Glutamatergic neuron (in vitro differentiated cells): ENCODE measurements around the gene PRKRA. TPM values are rescaled to one million over a fixed set of nuclear protein-coding genes. Genes with fewer than 3 reads are reported as not detected.

Experiments used
- DNase-seq: peaks from one replicate; pipeline ENCODE4 v3.0.0; 2022
- H3K27ac Mint-ChIP-seq: one replicate; pipeline ENCODE4 v1.8.0; 2020; ENCODE audit warnings: mild to moderate bottlenecking, mixed read lengths, inconsistent platforms; ENCODE audit not compliant: unreplicated experiment
- H3K27me3 Mint-ChIP-seq: one replicate; pipeline ENCODE4 v1.8.0; 2020; ENCODE audit warnings: mild to moderate bottlenecking, moderate library complexity, mixed read lengths, inconsistent platforms; ENCODE audit not compliant: unreplicated experiment
- H3K36me3 Mint-ChIP-seq: one replicate; pipeline ENCODE4 v1.8.0; 2020; ENCODE audit warnings: mild to moderate bottlenecking, mixed read lengths, inconsistent platforms; ENCODE audit not compliant: unreplicated experiment
- H3K4me1 Mint-ChIP-seq: one replicate; pipeline ENCODE4 v1.8.0; 2020; ENCODE audit warnings: mild to moderate bottlenecking, low read depth, mixed read lengths, inconsistent platforms; ENCODE audit not compliant: unreplicated experiment
- H3K4me3 Mint-ChIP-seq: one replicate; pipeline ENCODE4 v1.8.0; 2020; ENCODE audit warnings: mild to moderate bottlenecking, mixed read lengths, inconsistent platforms; ENCODE audit not compliant: unreplicated experiment
- H3K9me3 Mint-ChIP-seq: one replicate; pipeline ENCODE4 v1.8.0; 2020; ENCODE audit warnings: mild to moderate bottlenecking, moderate library complexity, mixed read lengths, inconsistent platforms; ENCODE audit not compliant: unreplicated experiment
- total RNA-seq: library from RNA; stranded (reverse); fragmentation: NEBNext Ultra II Directional; extraction: Animal tissue kit (Norgen Biotek cat#: 25700); gene quantifications from one replicate; pipeline ENCODE4 v1.2.1, GENCODE V29; 2021; ENCODE audit not compliant: unreplicated experiment
- TF ChIP-seq, protein P1 (sequence below): fragments of 200-600 bp; sonication (generic); IDR thresholded peaks from one replicate; pipeline ENCODE4 v1.5.0; 2021; ENCODE audit not compliant: partially characterized antibody, unreplicated experiment

The PRKRA gene
- total RNA-seq, 1 donor from 2014 or later = 86.6 TPM

GRCh38 chr2:178479758-178480226 lies 28.8 kb upstream of the PRKRA start:
- DNase-seq = no peak
- Mint-ChIP-seq H3K27ac (peak overlapping the region; percentile 100), H3K36me3 (no peaks in the 10 kb centered on the region), H3K27me3 (peaks cover 13% of the 10 kb centered on the region), H3K4me3 (peak overlapping the region; percentile 95), H3K9me3 (peaks cover 5% of the 10 kb centered on the region), H3K4me1 (peaks cover 19% of the 10 kb centered on the region)
- TF ChIP-seq, protein P1, sequence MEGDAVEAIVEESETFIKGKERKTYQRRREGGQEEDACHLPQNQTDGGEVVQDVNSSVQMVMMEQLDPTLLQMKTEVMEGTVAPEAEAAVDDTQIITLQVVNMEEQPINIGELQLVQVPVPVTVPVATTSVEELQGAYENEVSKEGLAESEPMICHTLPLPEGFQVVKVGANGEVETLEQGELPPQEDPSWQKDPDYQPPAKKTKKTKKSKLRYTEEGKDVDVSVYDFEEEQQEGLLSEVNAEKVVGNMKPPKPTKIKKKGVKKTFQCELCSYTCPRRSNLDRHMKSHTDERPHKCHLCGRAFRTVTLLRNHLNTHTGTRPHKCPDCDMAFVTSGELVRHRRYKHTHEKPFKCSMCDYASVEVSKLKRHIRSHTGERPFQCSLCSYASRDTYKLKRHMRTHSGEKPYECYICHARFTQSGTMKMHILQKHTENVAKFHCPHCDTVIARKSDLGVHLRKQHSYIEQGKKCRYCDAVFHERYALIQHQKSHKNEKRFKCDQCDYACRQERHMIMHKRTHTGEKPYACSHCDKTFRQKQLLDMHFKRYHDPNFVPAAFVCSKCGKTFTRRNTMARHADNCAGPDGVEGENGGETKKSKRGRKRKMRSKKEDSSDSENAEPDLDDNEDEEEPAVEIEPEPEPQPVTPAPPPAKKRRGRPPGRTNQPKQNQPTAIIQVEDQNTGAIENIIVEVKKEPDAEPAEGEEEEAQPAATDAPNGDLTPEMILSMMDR = no peak

- Mint-ChIP-seq H3K27ac (peak overlapping the region; percentile 100), H3K36me3 (no peaks in the 10 kb centered on the region), H3K4me3 (peak overlapping the region; percentile 95), H3K4me1 (peaks cover 14% of the 10 kb centered on the region), H3K9me3 (peaks cover 5% of the 10 kb centered on the region), H3K27me3 (peaks cover 13% of the 10 kb centered on the region)
- no peak for DNase-seq
- TF ChIP-seq, protein P1 = no peak
Observed at GRCh38 chr2:178479275-178479616, 28.3 kb upstream of the PRKRA start.

GRCh38 chr2:178478439-178479274 lies 27.7 kb upstream of the PRKRA start, which contains the start of gene FKBP7:
Gene FKBP7 (minus strand): TSS chr2:178478600. CDS start chr2:178478499, 101 bp downstream.
- Mint-ChIP-seq H3K27ac (peak within 1 kb of the TSS; percentile 100), H3K4me3 (peak within 1 kb of the TSS; percentile 95), H3K27me3 (peaks cover 13% of the 10 kb centered on the region), H3K4me1 (peaks cover 13% of the 10 kb centered on the region), H3K9me3 (peaks cover 5% of the 10 kb centered on the region), H3K36me3 (no peaks in the 10 kb centered on the region)
- TF ChIP-seq, protein P1 = peak; percentile 70
- DNase-seq = peak; percentile 89

GRCh38 chr2:178478130-178478438 lies 27.1 kb upstream of the PRKRA start:
- TF ChIP-seq, protein P1 = no peak
- no peaks in the 10 kb centered on the region for H3K36me3 Mint-ChIP-seq
- H3K4me3 Mint-ChIP-seq = peak overlapping the region; percentile 95
- H3K9me3 Mint-ChIP-seq = peaks cover 5% of the 10 kb centered on the region
- peaks cover 15% of the 10 kb centered on the region for H3K4me1 Mint-ChIP-seq
- H3K27me3 Mint-ChIP-seq = peaks cover 13% of the 10 kb centered on the region
- no peak for DNase-seq
- H3K27ac Mint-ChIP-seq = peak overlapping the region; percentile 100
